Adrenal gland (tissue), 19 donors: ENCODE measurements around the gene ID2. TPM values are rescaled to one million over a fixed set of nuclear protein-coding genes. Genes with fewer than 3 reads are reported as not detected.

Experiments used
- DNase-seq, 7 donors: peaks; one replicate each; pipeline ENCODE4 v3.0.0-alpha.2; 2019 to 2020
- H3K27ac ChIP-seq, 5 donors: fragments of 200-600 bp; sonication (generic) in 4 of 5; 1 replicate in 3 of 5; 2 replicates in 2 of 5; pipeline versions ENCODE4 v1.5.1 to v1.8.0; 2016 to 2020; ENCODE audit warnings: mild to moderate bottlenecking in 1 of 5
- H3K27me3 ChIP-seq: fragments of 200-600 bp; 2 replicates; pipeline ENCODE4 v1.8.0; 2021
- H3K36me3 ChIP-seq, 2 donors: fragments of 200-600 bp; replicated peaks in 1 of 2; 1 replicate in 1 of 2; 2 replicates in 1 of 2; pipeline versions ENCODE4 v1.5.1 to v1.8.0; 2018 to 2022
- H3K4me1 ChIP-seq, 2 donors: fragments of 200-600 bp; replicated peaks in 1 of 2; 1 replicate in 1 of 2; 2 replicates in 1 of 2; pipeline versions ENCODE4 v1.5.1 to v1.8.0; 2018 to 2021
- H3K4me3 ChIP-seq, 4 donors: fragments of 200-600 bp; sonication (generic) in 3 of 4; one replicate each; pipeline ENCODE4 v1.5.1; 2016 to 2018
- H3K9me3 ChIP-seq, 3 donors: fragments of 200-600 bp; sonication (generic) in 1 of 3; replicated peaks in 1 of 3; 1 replicate in 2 of 3; 2 replicates in 1 of 3; pipeline versions ENCODE4 v1.5.1 to v1.8.0; 2016 to 2021
- CTCF ChIP-seq, 6 experiments: fragments of 450-650 bp in 4 of 6; fragments of 200-600 bp in 2 of 6; sonication (generic) in 1 of 6; IDR thresholded peaks; 1 replicate in 5 of 6; 2 replicates in 1 of 6; pipeline versions ENCODE4 v1.5.1 to v1.8.0; 2016 to 2021; ENCODE audit warnings: antibody characterized with exemption in 6 of 6, mild to moderate bottlenecking in 2 of 6, moderate library complexity in 1 of 6
- POLR2A ChIP-seq, 2 donors: fragments of 450-650 bp; IDR thresholded peaks; one replicate each; pipeline ENCODE4 v1.6.1; 2017; ENCODE audit warnings: antibody characterized with exemption in 2 of 2, mild to moderate bottlenecking in 2 of 2, moderate library complexity in 1 of 2
- WGBS, 4 donors: extraction: QIAGEN DNeasy Blood & Tissue Kit in 2 of 4; methylation state at CpG; one replicate each; pipeline versions ENCODE4 v1.1.5 to v1.1.7; 2013 to 2017; 5-methylcytosine and 5-hydroxymethylcytosine counted together
- intact Hi-C, 2 donors: fragments of 100-400 bp; cut with DNase I; formaldehyde crosslinking; loops; one replicate each; pipeline versions ENCODE4 v1.14.1 to v1.15.0; 2022 to 2023
- long read RNA-seq, 10 donors: library from polyadenylated mRNA in 3 of 10; unstranded in 2 of 10; stranded (forward) in 1 of 10; transcript quantifications; one replicate each; pipeline ENCODE4 v2.0.0 and lab custom pipeline, GENCODE V29; 2021 to 2026
- polyA plus RNA-seq, 3 donors: library from polyadenylated mRNA; stranded (reverse); fragments of 200-250 nt in 2 of 3; fragments of 350-450 nt in 1 of 3; fragmentation: Illumina TruSeq in 1 of 3; extraction: RNeasy Lipid Tissue Mini Kit (QIAGEN cat#74804) in 1 of 3; gene quantifications; one replicate each; pipeline ENCODE4 v1.2.3, GENCODE V29; 2013 to 2014
- total RNA-seq, 9 donors: library from RNA; depleted of rRNA in 4 of 9; stranded (reverse); fragments of >200 nt in 4 of 9; fragments of 120-200 nt in 1 of 9; fragmentation: NEBNext Ultra II Directional in 1 of 9; extraction: Animal tissue kit (Norgen Biotek cat#: 25700) in 1 of 9; gene quantifications; one replicate each; pipeline versions ENCODE4 v1.1.0 to v1.2.4, GENCODE V29; 2013 to 2023
- donor health status: healthy with polysubstance abuse.
- donor health status: Bipolar disorder and iron deficiency.
- donor health status: DM: yes; HTN: yes; CAD: no.
- donor health status: DM: no; HTN: no; CAD: no.
- donor health status: DM: no; HTN: no; CAD: no.
- donor health status: DM: yes; HTN: yes; CAD: no.

The ID2 gene
- 100 to 1,000 TPM in 8 of 9 donors, 10 to 100 TPM in 1; 80.7 to 468 (median 223) TPM for total RNA-seq
- polyA plus RNA-seq, result 100 to 1,000 TPM in 1 of 3 donors, 10 to 100 TPM in 2; 93.0 to 127 (median 96.0) TPM
- long read RNA-seq, donor 1, transcript ID2-203 (3 exons, 1,362 nt), result major isoform, 75 of 89 reads
- long read RNA-seq, donor 1, partial matches to known transcripts, result 13 of 89 reads
- long read RNA-seq, donor 1, other reads (novel, unspliced or antisense), result 0 of 89 reads
- long read RNA-seq, donor 2, transcript ID2-203 (3 exons, 1,362 nt), result major isoform, 36 of 46 reads
- long read RNA-seq, donor 2, partial matches to known transcripts, result 7 of 46 reads
- long read RNA-seq, donor 2, other reads (novel, unspliced or antisense), result 0 of 46 reads
- long read RNA-seq, donor 3, transcript ID2-203 (3 exons, 1,362 nt), result major isoform, 53 of 54 reads
- long read RNA-seq, donor 3, partial matches to known transcripts, result 0 of 54 reads
- long read RNA-seq, donor 3, other reads (novel, unspliced or antisense), result 0 of 54 reads
- long read RNA-seq, donor 4, transcript ID2-203 (3 exons, 1,362 nt), result major isoform, 74 of 89 reads
- long read RNA-seq, donor 4, partial matches to known transcripts, result 0 of 89 reads
- long read RNA-seq, donor 4, other reads (novel, unspliced or antisense), result 14 of 89 reads
- long read RNA-seq, donor 5, transcript ID2-203 (3 exons, 1,362 nt), result major isoform, 156 of 196 reads
- long read RNA-seq, donor 5, transcript ID2-204 (2 exons, 474 nt), result minor isoform, 5 of 196 reads
- long read RNA-seq, donor 5, partial matches to known transcripts, result 0 of 196 reads
- long read RNA-seq, donor 5, other reads (novel, unspliced or antisense), result 34 of 196 reads
- long read RNA-seq, donor 6, transcript ID2-203 (3 exons, 1,362 nt), result major isoform, 47 of 62 reads
- long read RNA-seq, donor 6, partial matches to known transcripts, result 0 of 62 reads
- long read RNA-seq, donor 6, other reads (novel, unspliced or antisense), result 15 of 62 reads
- long read RNA-seq, donor 7, transcript ID2-203 (3 exons, 1,362 nt), result major isoform, 40 of 56 reads
- long read RNA-seq, donor 7, partial matches to known transcripts, result 10 of 56 reads
- long read RNA-seq, donor 7, other reads (novel, unspliced or antisense), result 0 of 56 reads
- long read RNA-seq, donor 8, transcript ID2-203 (3 exons, 1,362 nt), result major isoform, 137 of 139 reads
- long read RNA-seq, donor 8, partial matches to known transcripts, result 0 of 139 reads
- long read RNA-seq, donor 8, other reads (novel, unspliced or antisense), result 0 of 139 reads
- long read RNA-seq, donor 9, transcript ID2-203 (3 exons, 1,362 nt), result major isoform, 47 of 65 reads
- long read RNA-seq, donor 9, partial matches to known transcripts, result 17 of 65 reads
- long read RNA-seq, donor 9, other reads (novel, unspliced or antisense), result 0 of 65 reads
- long read RNA-seq, donor 10, transcript ID2-203 (3 exons, 1,362 nt), result major isoform, 18 of 18 reads
- long read RNA-seq, donor 10, partial matches to known transcripts, result 0 of 18 reads
- long read RNA-seq, donor 10, other reads (novel, unspliced or antisense), result 0 of 18 reads

GRCh38 chr2:8681786-8682692 lies at the start of gene ID2:
ID2 (plus strand) TSS chr2:8682056; CDS start chr2:8682166, 110 bp downstream.
- Histone ChIP-seq H3K36me3 (no peaks in the 10 kb centered on the region), H3K27ac (peak within 1 kb of the TSS; percentile 74 to 97 (median 95)), H3K9me3 (no peaks in the 10 kb centered on the region), H3K4me1 (peaks cover 23 to 32% of the 10 kb centered on the region in 2 donors), H3K4me3 (peak within 1 kb of the TSS; percentile 70 to 100 (median 82)), H3K27me3 (no peaks in the 10 kb centered on the region)
- TF ChIP-seq POLR2A (IDR thresholded peaks at IDR 0.05) (peak; percentile 100), CTCF (IDR thresholded peaks at IDR 0.05) (peak in 1 of 6 experiments; percentile 19)
- intact Hi-C loops, result loop anchor here in 1 of 2 donors (10.0 kb wide), 1 partner anchor 167 kb away; no protein-coding TSS in a partner anchor
- WGBS, 4 donors, result 0 to 2% (median 1%) methylated on average over 17 to 67 of the region's 70 CpGs
- DNase-seq, result peak; percentile 99 to 100 (median 99)

- Histone ChIP-seq H3K9me3 (no peaks in the 10 kb centered on the region), H3K27me3 (no peaks in the 10 kb centered on the region), H3K36me3 (no peaks in the 10 kb centered on the region), H3K4me1 (no peaks in the 10 kb centered on the region), H3K4me3 (no peak overlapping the region), H3K27ac (no peak overlapping the region)
- no peak for DNase-seq
- TF ChIP-seq CTCF (IDR thresholded peaks at IDR 0.05) (no peak), POLR2A (IDR thresholded peaks at IDR 0.05) (no peak)
- WGBS, 4 donors, result 89 to 94% (median 92%) methylated on average over 10 to 11 of the region's 11 CpGs
- intact Hi-C loops, result no loop called here
Measured at GRCh38 chr2:8632755-8633154, 49.1 kb upstream of the ID2 start.

GRCh38 chr2:8633186-8633734 lies 48.6 kb upstream of the ID2 start:
- no peak overlapping the region for H3K27ac ChIP-seq
- 76 to 86% (median 82%) methylated on average over 5 to 7 of the region's 7 CpGs for WGBS, 4 donors
- TF ChIP-seq CTCF (IDR thresholded peaks at IDR 0.05) (no peak), POLR2A (IDR thresholded peaks at IDR 0.05) (no peak)
- no peaks in the 10 kb centered on the region for H3K4me1 ChIP-seq
- intact Hi-C loops, result no loop called here
- H3K4me3 ChIP-seq, result no peak overlapping the region
- H3K9me3 ChIP-seq, result no peaks in the 10 kb centered on the region
- no peaks in the 10 kb centered on the region for H3K27me3 ChIP-seq
- no peak for DNase-seq
- H3K36me3 ChIP-seq, result no peaks in the 10 kb centered on the region
